ENCODE measurements around the gene TMEM184C. TPM values are rescaled to one million over a fixed set of nuclear protein-coding genes. Genes with fewer than 3 reads are reported as not detected.

Gene TMEM184C
- total RNA-seq, 1 experiment from 2014 or later = 24.6 TPM

- ChIA-PET POLR2A (no interaction called here), CTCF (interaction anchor here (1.2 to 1.3 kb wide), 2 partner anchors 62 to 287 kb away, joined by 3 read pairs; no protein-coding TSS in a partner anchor), RAD21 (ENCODE audit: low non-redundant PET in 1 of 2, low total read pairs in 2 of 2, uncharacterized antibody in 2 of 2, unreplicated experiment in 2 of 2) (no interaction called here)
- H3K9me2 ChIP-seq (ENCODE audit: insufficient read depth) = no peaks in the 10 kb centered on the region
- no peaks in the 10 kb centered on the region for H3K36me3 ChIP-seq (ENCODE audit: control insufficient read depth in 1 of 2, insufficient read depth in 2 of 2, low read length in 2 of 2)
- TF ChIP-seq MAX (IDR thresholded peaks at IDR 0.05) (no peak), POLR2AphosphoS5 (IDR thresholded peaks at IDR 0.05; ENCODE audit: low read depth, low read length) (no peak), CEBPB (IDR thresholded peaks at IDR 0.05; ENCODE audit: low read depth) (no peak), ZNF274 (IDR thresholded peaks at IDR 0.05; ENCODE audit: low read depth, low read length) (no peak)
- no peaks in the 10 kb centered on the region for H3K79me2 ChIP-seq (ENCODE audit: insufficient read depth, low read length)
- BruUV-seq (replicated peaks) = no TSS peak
- H4K20me1 ChIP-seq (ENCODE audit: insufficient read depth) = no peaks in the 10 kb centered on the region
- H3K4me1 ChIP-seq (ENCODE audit: control insufficient read depth in 1 of 2, insufficient read depth in 2 of 2, low read length in 2 of 2) = peaks cover 8 to 12% of the 10 kb centered on the region in 2 experiments; a peak in 3 of 4 replicates
- H3K4me2 ChIP-seq (ENCODE audit: low read length) = no peak overlapping the region
- no peak overlapping the region for H3K4me3 ChIP-seq (replicated peaks in 1 of 2; ENCODE audit: low read depth in 1 of 2, low read length in 2 of 2)
- no peaks in the 10 kb centered on the region for H3K9me3 ChIP-seq (ENCODE audit: control insufficient read depth in 1 of 2, insufficient read depth in 1 of 2, low read depth in 1 of 2, low read length in 2 of 2)
- H2AFZ ChIP-seq (ENCODE audit: low read depth, low read length, poor library complexity, severe bottlenecking) = no peak overlapping the region
- H3K27me3 ChIP-seq (ENCODE audit: insufficient read depth, low read length) = no peaks in the 10 kb centered on the region
- ATAC-seq (no peak), DNase-seq (ENCODE audit: low read depth, low spot score) (no peak)
- H3K27ac ChIP-seq (ENCODE audit: low read depth, low read length) = no peak overlapping the region
- intact Hi-C loops (cut with micrococcal nuclease) = no loop called here
- H3K9ac ChIP-seq (ENCODE audit: low read length) = no peak overlapping the region
These were observed 36.8 kb upstream of the TMEM184C start for GRCh38 chr4:147580396-147580795.

GRCh38 chr4:147581606-147582350 is 35.4 kb upstream of the TMEM184C start:
- H3K9me2 ChIP-seq (ENCODE audit: insufficient read depth) = no peaks in the 10 kb centered on the region
- H3K4me1 ChIP-seq (ENCODE audit: control insufficient read depth in 1 of 2, insufficient read depth in 2 of 2, low read length in 2 of 2) = peaks cover 8 to 12% of the 10 kb centered on the region in 2 experiments; a peak in 3 of 4 replicates
- no peak overlapping the region for H3K27ac ChIP-seq (ENCODE audit: low read depth, low read length)
- no peaks in the 10 kb centered on the region for H3K9me3 ChIP-seq (ENCODE audit: control insufficient read depth in 1 of 2, insufficient read depth in 1 of 2, low read depth in 1 of 2, low read length in 2 of 2)
- CTCF ChIA-PET = interaction anchor here (1.3 kb wide), 1 partner anchor 63 kb away, joined by 3 read pairs; no protein-coding TSS in a partner anchor
- RAD21 ChIA-PET (ENCODE audit: low non-redundant PET in 1 of 2, low total read pairs in 2 of 2, uncharacterized antibody in 2 of 2, unreplicated experiment in 2 of 2) = interaction anchor here in 1 of 2 experiments (0.6 kb wide), 1 partner anchor 10 kb away, joined by 3 read pairs; no protein-coding TSS in a partner anchor
- H2AFZ ChIP-seq (ENCODE audit: low read depth, low read length, poor library complexity, severe bottlenecking) = no peak overlapping the region
- H3K36me3 ChIP-seq (ENCODE audit: control insufficient read depth in 1 of 2, insufficient read depth in 2 of 2, low read length in 2 of 2) = no peaks in the 10 kb centered on the region
- intact Hi-C loops (cut with micrococcal nuclease) = no loop called here
- ATAC-seq (no peak), DNase-seq (ENCODE audit: low read depth, low spot score) (no peak)
- BruUV-seq (replicated peaks) = no TSS peak
- H3K4me3 ChIP-seq (replicated peaks in 1 of 2; ENCODE audit: low read depth in 1 of 2, low read length in 2 of 2) = no peak overlapping the region
- H3K79me2 ChIP-seq (ENCODE audit: insufficient read depth, low read length) = no peaks in the 10 kb centered on the region
- H4K20me1 ChIP-seq (ENCODE audit: insufficient read depth) = no peaks in the 10 kb centered on the region
- H3K9ac ChIP-seq (ENCODE audit: low read length) = no peak overlapping the region
- TF ChIP-seq SIN3A (IDR thresholded peaks at IDR 0.05; ENCODE audit: low read depth) (no peak), ATF3 (IDR thresholded peaks at IDR 0.05) (no peak), CBX3 (IDR thresholded peaks at IDR 0.05; ENCODE audit: low read depth) (no peak), ELF1 (IDR thresholded peaks at IDR 0.05; ENCODE audit: borderline replicate concordance, low read depth) (no peak), CEBPB (IDR thresholded peaks at IDR 0.05; ENCODE audit: low read depth) (no peak), MAX (IDR thresholded peaks at IDR 0.05) (no peak)
- no peak overlapping the region for H3K4me2 ChIP-seq (ENCODE audit: low read length)
- POLR2A ChIA-PET = no interaction called here
- no peaks in the 10 kb centered on the region for H3K27me3 ChIP-seq (ENCODE audit: insufficient read depth, low read length)
